ENCODE results near the gene PIGU.

- TF ChIP-seq CTCF (IDR thresholded peaks at IDR 0.05), result no peak
- TF ChIP-seq ZFX (IDR thresholded peaks at IDR 0.05; ENCODE audit: borderline replicate concordance), result no peak
These were observed 107.3 kb downstream of the PIGU start for GRCh38 chr20:34569598-34569997.
